HL-60 (cell line): ENCODE data around the gene ASB9.
"Not testable (repeated sequence)": the region's sequence is repeated elsewhere in the genome, so short reads cannot be mapped to it uniquely, and the experiment has no call there.

Experiments
- CTCF ChIP-seq: IDR thresholded peaks from one replicate; pipeline ENCODE4 v1.5.1; 2011; ENCODE audit warnings: low read length, control low read depth, inconsistent platforms; ENCODE audit not compliant: insufficient read depth
- GABPA ChIP-seq: IDR thresholded peaks from 2 replicates; pipeline ENCODE4 v1.6.1; 2012; ENCODE audit warnings: low read depth
- POLR2AphosphoS5 ChIP-seq: IDR thresholded peaks from 2 replicates; pipeline ENCODE4 v1.6.1; 2012; ENCODE audit warnings: low read depth
- REST ChIP-seq: IDR thresholded peaks from 2 replicates; pipeline ENCODE4 v1.6.1; 2012; ENCODE audit warnings: low read depth; ENCODE audit not compliant: insufficient replicate concordance
- SPI1 ChIP-seq: IDR thresholded peaks from 2 replicates; pipeline ENCODE4 v1.6.1; 2012; ENCODE audit warnings: low read depth, mild to moderate bottlenecking, borderline replicate concordance

GRCh38 chrX:15198608-15199202 lies 71.2 kb downstream of the ASB9 start:
- not testable (repeated sequence) for TF ChIP-seq REST, CTCF, GABPA, POLR2AphosphoS5, SPI1
